ENCODE measurements around the gene SORBS2.

- TF ChIP-seq ZC3H11A (IDR thresholded peaks at IDR 0.05) (no peak), CTCF (IDR thresholded peaks at IDR 0.05) (no peak), RAD21 (conservative IDR thresholded peaks at IDR 0.05 in 1 of 2, IDR thresholded peaks at IDR 0.05 in 1 of 2) (no peak), USF2 (IDR thresholded peaks at IDR 0.05) (no peak), POLR2A (IDR thresholded peaks at IDR 0.05; ENCODE audit: low read length) (no peak), PHF8 (IDR thresholded peaks at IDR 0.05; ENCODE audit: borderline replicate concordance, low read depth) (no peak)
Observed at GRCh38 chr4:185799442-185799841, 12.6 kb downstream of the SORBS2 start.
